HEK293T (cell line): ENCODE results near the gene PPP2R5A.

Source experiments
- CTCF ChIA-PET: fragments of 350-600 bp; formaldehyde crosslinking; extraction: SDS; loops from one replicate; lab custom pipeline; 2021; ENCODE audit warnings: antibody characterized with exemption, inconsistent platforms; lab: Yijun Ruan, JAX
- POLR2A ChIA-PET: fragments of 350-600 bp; formaldehyde crosslinking; extraction: SDS; loops from one replicate; lab custom pipeline; 2020; ENCODE audit warnings: antibody characterized with exemption, inconsistent platforms; lab: Yijun Ruan, JAX
- DNase-seq: peaks from one replicate; pipeline ENCODE4 v3.0.0; 2012; ENCODE audit warnings: mixed read lengths; ENCODE audit errors: extremely low spot score
- ARNT ChIP-seq: fragments of 450-650 bp; IDR thresholded peaks from 2 replicates; pipeline ENCODE4 v1.6.1; 2017; ENCODE audit warnings: mild to moderate bottlenecking
- BHLHE40 ChIP-seq: fragments of 450-650 bp; IDR thresholded peaks from 2 replicates; pipeline ENCODE4 v1.6.1; 2016; ENCODE audit warnings: mild to moderate bottlenecking, moderate library complexity, borderline replicate concordance
- CTBP1 ChIP-seq: fragments of 450-650 bp; IDR thresholded peaks from 2 replicates; pipeline ENCODE4 v1.6.1; 2016; ENCODE audit warnings: borderline replicate concordance
- ELF4 ChIP-seq: fragments of 450-650 bp; IDR thresholded peaks from 2 replicates; pipeline ENCODE4 v1.6.1; 2017; ENCODE audit warnings: antibody characterized with exemption
- FOXA1 ChIP-seq: fragments of 450-650 bp; IDR thresholded peaks from 2 replicates; pipeline ENCODE4 v1.6.1; 2016; ENCODE audit warnings: mild to moderate bottlenecking
- FOXK2 ChIP-seq: fragments of 450-650 bp; IDR thresholded peaks from 2 replicates; pipeline ENCODE4 v1.6.1; 2016; ENCODE audit warnings: mild to moderate bottlenecking
- FOXM1 ChIP-seq: fragments of 450-650 bp; IDR thresholded peaks from 2 replicates; pipeline ENCODE4 v1.6.1; 2017; ENCODE audit warnings: mild to moderate bottlenecking, borderline replicate concordance
- HDGF ChIP-seq: fragments of 450-650 bp; IDR thresholded peaks from 2 replicates; pipeline ENCODE4 v1.6.1; 2017; ENCODE audit warnings: antibody characterized with exemption, borderline replicate concordance
- L3MBTL2 ChIP-seq: fragments of 450-650 bp; conservative IDR thresholded peaks from 2 replicates; pipeline ENCODE4 v1.6.1; 2016; ENCODE audit warnings: mild to moderate bottlenecking
- LEF1 ChIP-seq: fragments of 450-650 bp; IDR thresholded peaks from 2 replicates; pipeline ENCODE4 v1.6.1; 2017; ENCODE audit warnings: mild to moderate bottlenecking, borderline replicate concordance
- NFRKB ChIP-seq: fragments of 450-650 bp; IDR thresholded peaks from 2 replicates; pipeline ENCODE4 v1.6.1; 2016; ENCODE audit warnings: mild to moderate bottlenecking, moderate library complexity
- PKNOX1 ChIP-seq: fragments of 450-650 bp; IDR thresholded peaks from 2 replicates; pipeline ENCODE4 v1.6.1; 2016
- SP1 ChIP-seq: fragments of 450-650 bp; IDR thresholded peaks from 2 replicates; pipeline ENCODE4 v1.6.1; 2017
- SUZ12 ChIP-seq: fragments of 450-650 bp; IDR thresholded peaks from 2 replicates; pipeline ENCODE4 v1.6.1; 2016; ENCODE audit warnings: mild to moderate bottlenecking
- TARDBP ChIP-seq: fragments of 450-650 bp; IDR thresholded peaks from 2 replicates; pipeline ENCODE4 v1.6.1; 2016
- ZNF384 ChIP-seq: fragments of 450-650 bp; IDR thresholded peaks from 2 replicates; pipeline ENCODE4 v1.6.1; 2016

PPP2R5A gene

GRCh38 chr1:212247179-212247721 is 38.0 kb upstream of the PPP2R5A start:
- ChIA-PET POLR2A (no interaction called here), CTCF (interaction anchor here (0.5 to 0.6 kb wide), 2 partner anchors 653 to 686 kb away, joined by 4 to 5 read pairs; no protein-coding TSS in a partner anchor)
- TF ChIP-seq ELF4 (no peak), BHLHE40 (no peak), CTBP1 (no peak), L3MBTL2 (no peak), ZNF384 (no peak)
- DNase-seq: no peak

GRCh38 chr1:212247988-212248387 is 37.2 kb upstream of the PPP2R5A start:
- CTCF ChIA-PET: interaction anchor here (0.5 kb wide), 1 partner anchor 653 kb away, joined by 5 read pairs; no protein-coding TSS in a partner anchor

GRCh38 chr1:212254853-212255363 is 30.3 kb upstream of the PPP2R5A start:
- DNase-seq: no peak
- TF ChIP-seq HDGF: no peak
- no peak for TF ChIP-seq FOXK2
- no peak for TF ChIP-seq ZNF384
- TF ChIP-seq ARNT: no peak
- no peak for TF ChIP-seq NFRKB
- TF ChIP-seq ELF4: no peak
- no peak for TF ChIP-seq CTBP1
- no peak for TF ChIP-seq SUZ12
- TF ChIP-seq FOXM1: no peak
- no peak for TF ChIP-seq TARDBP
- ChIA-PET POLR2A (no interaction called here), CTCF (no interaction called here)

More at GRCh38 chr1:212247988-212248387, 37.2 kb upstream of the PPP2R5A start:
- DNase-seq: no peak
- TF ChIP-seq ELF4 (no peak), HDGF (no peak), TARDBP (no peak), FOXM1 (no peak), SUZ12 (no peak), CTBP1 (no peak), FOXA1 (no peak), BHLHE40 (no peak), ZNF384 (no peak), FOXK2 (no peak), ARNT (no peak)
- POLR2A ChIA-PET: no interaction called here

- CTCF ChIA-PET: no interaction called here
- POLR2A ChIA-PET: no interaction called here
- no peak for DNase-seq
- TF ChIP-seq FOXM1: no peak
- no peak for TF ChIP-seq TARDBP
- TF ChIP-seq HDGF: no peak
- no peak for TF ChIP-seq ZNF384
- no peak for TF ChIP-seq L3MBTL2
- TF ChIP-seq LEF1: no peak
- TF ChIP-seq SUZ12: no peak
- no peak for TF ChIP-seq NFRKB
- no peak for TF ChIP-seq FOXA1
- TF ChIP-seq FOXK2: no peak
Observed at GRCh38 chr1:212255705-212256307, 29.4 kb upstream of the PPP2R5A start.

- TF ChIP-seq ZNF384 (no peak), SP1 (no peak), SUZ12 (no peak), L3MBTL2 (no peak), PKNOX1 (no peak), FOXK2 (no peak), ARNT (no peak), BHLHE40 (no peak), CTBP1 (no peak), FOXA1 (no peak), FOXM1 (no peak), LEF1 (no peak), ELF4 (no peak), HDGF (no peak), NFRKB (no peak)
- no peak for DNase-seq
- POLR2A ChIA-PET: no interaction called here
- CTCF ChIA-PET: no interaction called here
Observed at GRCh38 chr1:212256369-212256768, 28.8 kb upstream of the PPP2R5A start.

GRCh38 chr1:212257157-212257556 is 28.1 kb upstream of the PPP2R5A start:
- ChIA-PET POLR2A (no interaction called here), CTCF (no interaction called here)
- DNase-seq: no peak
- no peak for TF ChIP-seq LEF1
- no peak for TF ChIP-seq CTBP1
- no peak for TF ChIP-seq SP1
- TF ChIP-seq L3MBTL2: no peak
- no peak for TF ChIP-seq TARDBP
- no peak for TF ChIP-seq BHLHE40
- TF ChIP-seq ELF4: no peak
- no peak for TF ChIP-seq FOXK2
